ENCODE measurements around the gene ADGRB3.
"Not testable (repeated sequence)": the region's sequence is repeated elsewhere in the genome, so short reads cannot be mapped to it uniquely, and the experiment has no call there.

- not testable (repeated sequence) for TF ChIP-seq POLR2A, CTCF (IDR thresholded peaks at IDR 0.05)
Measured at GRCh38 chr6:68883325-68883724, 248.2 kb downstream of the ADGRB3 start.

Measured in lower leg skin (tissue), 3 donors.